GM12878 (cell line): ENCODE results near the gene POLR3E. TPM values are rescaled to one million over a fixed set of nuclear protein-coding genes. Genes with fewer than 3 reads are reported as not detected.

ENCODE experiments used
- BCL11A ChIP-seq: IDR thresholded peaks from 2 replicates; pipeline ENCODE4 v1.6.1; 2011; ENCODE audit warnings: low read depth, low read length
- BMI1 ChIP-seq: fragments of 450-650 bp; IDR thresholded peaks from 2 replicates; pipeline ENCODE4 v1.6.1; 2016; ENCODE audit warnings: mild to moderate bottlenecking, moderate library complexity, borderline replicate concordance
- EZH2 ChIP-seq: IDR thresholded peaks from 2 replicates; pipeline ENCODE4 v1.6.1; 2012; ENCODE audit warnings: low read depth, mild to moderate bottlenecking, control low read depth, inconsistent platforms, low read length, borderline replicate concordance; ENCODE audit not compliant: control insufficient read depth
- SP1 ChIP-seq: IDR thresholded peaks from one replicate; pipeline ENCODE4 v1.6.1; 2011; ENCODE audit warnings: low read depth, low read length
- TAF1 ChIP-seq: IDR thresholded peaks from 2 replicates; pipeline ENCODE4 v1.6.1; 2011; ENCODE audit warnings: mild to moderate bottlenecking, low read depth, low read length, borderline replicate concordance
- TCF3 ChIP-seq: IDR thresholded peaks from 2 replicates; pipeline ENCODE4 v1.6.1; 2012; ENCODE audit warnings: low read depth, mild to moderate bottlenecking, low read length, borderline replicate concordance; ENCODE audit not compliant: insufficient read depth
- ZNF24 ChIP-seq: fragments of 450-650 bp; IDR thresholded peaks from 2 replicates; pipeline ENCODE4 v1.6.1; 2017; ENCODE audit warnings: antibody characterized with exemption, mild to moderate bottlenecking
- polyA plus RNA-seq, 11 experiments: library from polyadenylated mRNA; depleted of rRNA in 4 of 11; unstranded in 6 of 11; stranded (reverse) in 5 of 11; fragments of >200 nt; fragmentation: Nextera tagmentation in 4 of 11; fragmentation: Illumina TruSeq in 1 of 11; extraction: Ambion mirVana in 4 of 11; extraction: Trizol in 1 of 11; gene quantifications; 1 replicate in 1 of 11; 2 replicates in 10 of 11; pipeline versions ENCODE4 v1.2.1 to v1.2.3, GENCODE V29; 2011 to 2016; ENCODE audit warnings: inconsistent platforms in 2 of 11, missing spikeins in 2 of 11, low read depth in 1 of 11
- total RNA-seq, 4 experiments: library from RNA; depleted of rRNA in 3 of 4; stranded (reverse); fragments of >200 nt in 3 of 4; fragmentation: Illumina TruSeq in 1 of 4; extraction: Trizol in 1 of 4; gene quantifications; 2 replicates each; pipeline versions ENCODE4 v1.2.1 to v1.2.3, GENCODE V29; 2013 to 2021
- TF ChIP-seq, protein P1 (sequence below): IDR thresholded peaks from 2 replicates; pipeline ENCODE4 v1.6.1; 2012; ENCODE audit warnings: low read depth, low read length, improper control_type of control experiment
- TF ChIP-seq, protein P2 (sequence below): fragments of 450-650 bp; IDR thresholded peaks from 2 replicates; pipeline ENCODE4 v1.6.1; 2016; ENCODE audit warnings: mild to moderate bottlenecking
- TF ChIP-seq, protein P3 (sequence below): fragments of 450-650 bp; IDR thresholded peaks from 2 replicates; pipeline ENCODE4 v1.6.1; 2016; ENCODE audit warnings: mild to moderate bottlenecking
- TF ChIP-seq, protein P4 (sequence below): fragments of 450-650 bp; IDR thresholded peaks from 2 replicates; pipeline ENCODE4 v1.6.1; 2014; ENCODE audit warnings: mild to moderate bottlenecking

Gene POLR3E
- total and polyA plus RNA-seq, 10 of the 15 experiments (the other 5 are each of a cell fraction or from before 2014, with no cell fraction given) = 11.1 to 79.5 (median 39.7) TPM

DNA sequence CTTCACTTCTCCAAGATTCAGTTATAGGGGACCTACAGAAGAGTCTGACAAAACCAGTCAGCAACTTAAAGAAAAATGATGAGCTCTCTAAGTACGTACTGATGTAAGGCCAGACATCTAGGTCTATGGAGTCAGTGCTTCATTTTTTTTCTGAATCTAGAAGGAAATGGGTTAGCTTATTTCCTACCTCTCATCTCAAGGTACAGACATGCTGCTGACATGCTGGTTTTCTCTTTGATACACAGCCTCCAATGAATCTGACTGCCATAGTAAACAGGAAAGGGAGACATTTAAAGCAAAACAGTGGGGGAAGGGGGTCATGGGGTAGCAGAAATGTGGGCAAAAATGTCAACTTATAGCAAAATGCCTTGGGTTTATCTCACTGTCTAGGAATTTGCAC, 60.8 kb downstream of the POLR3E start (continued):
- TF ChIP-seq TCF3 = no peak
- no peak for TF ChIP-seq BCL11A
- no peak for TF ChIP-seq SP1
- TF ChIP-seq BMI1 = no peak
- TF ChIP-seq, protein P1, sequence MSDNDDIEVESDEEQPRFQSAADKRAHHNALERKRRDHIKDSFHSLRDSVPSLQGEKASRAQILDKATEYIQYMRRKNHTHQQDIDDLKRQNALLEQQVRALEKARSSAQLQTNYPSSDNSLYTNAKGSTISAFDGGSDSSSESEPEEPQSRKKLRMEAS = no peak
- no peak for TF ChIP-seq EZH2
- TF ChIP-seq, protein P2, sequence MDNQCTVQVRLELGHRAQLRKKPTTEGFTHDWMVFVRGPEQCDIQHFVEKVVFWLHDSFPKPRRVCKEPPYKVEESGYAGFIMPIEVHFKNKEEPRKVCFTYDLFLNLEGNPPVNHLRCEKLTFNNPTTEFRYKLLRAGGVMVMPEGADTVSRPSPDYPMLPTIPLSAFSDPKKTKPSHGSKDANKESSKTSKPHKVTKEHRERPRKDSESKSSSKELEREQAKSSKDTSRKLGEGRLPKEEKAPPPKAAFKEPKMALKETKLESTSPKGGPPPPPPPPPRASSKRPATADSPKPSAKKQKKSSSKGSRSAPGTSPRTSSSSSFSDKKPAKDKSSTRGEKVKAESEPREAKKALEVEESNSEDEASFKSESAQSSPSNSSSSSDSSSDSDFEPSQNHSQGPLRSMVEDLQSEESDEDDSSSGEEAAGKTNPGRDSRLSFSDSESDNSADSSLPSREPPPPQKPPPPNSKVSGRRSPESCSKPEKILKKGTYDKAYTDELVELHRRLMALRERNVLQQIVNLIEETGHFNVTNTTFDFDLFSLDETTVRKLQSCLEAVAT = no peak
- TF ChIP-seq TAF1 = no peak
- TF ChIP-seq, protein P3, sequence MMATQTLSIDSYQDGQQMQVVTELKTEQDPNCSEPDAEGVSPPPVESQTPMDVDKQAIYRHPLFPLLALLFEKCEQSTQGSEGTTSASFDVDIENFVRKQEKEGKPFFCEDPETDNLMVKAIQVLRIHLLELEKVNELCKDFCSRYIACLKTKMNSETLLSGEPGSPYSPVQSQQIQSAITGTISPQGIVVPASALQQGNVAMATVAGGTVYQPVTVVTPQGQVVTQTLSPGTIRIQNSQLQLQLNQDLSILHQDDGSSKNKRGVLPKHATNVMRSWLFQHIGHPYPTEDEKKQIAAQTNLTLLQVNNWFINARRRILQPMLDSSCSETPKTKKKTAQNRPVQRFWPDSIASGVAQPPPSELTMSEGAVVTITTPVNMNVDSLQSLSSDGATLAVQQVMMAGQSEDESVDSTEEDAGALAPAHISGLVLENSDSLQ = no peak; the same call in 1 of the 2 replicates
- TF ChIP-seq ZNF24 = no peak
- TF ChIP-seq, protein P4, sequence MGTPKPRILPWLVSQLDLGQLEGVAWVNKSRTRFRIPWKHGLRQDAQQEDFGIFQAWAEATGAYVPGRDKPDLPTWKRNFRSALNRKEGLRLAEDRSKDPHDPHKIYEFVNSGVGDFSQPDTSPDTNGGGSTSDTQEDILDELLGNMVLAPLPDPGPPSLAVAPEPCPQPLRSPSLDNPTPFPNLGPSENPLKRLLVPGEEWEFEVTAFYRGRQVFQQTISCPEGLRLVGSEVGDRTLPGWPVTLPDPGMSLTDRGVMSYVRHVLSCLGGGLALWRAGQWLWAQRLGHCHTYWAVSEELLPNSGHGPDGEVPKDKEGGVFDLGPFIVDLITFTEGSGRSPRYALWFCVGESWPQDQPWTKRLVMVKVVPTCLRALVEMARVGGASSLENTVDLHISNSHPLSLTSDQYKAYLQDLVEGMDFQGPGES = no peak
